22Rv1 (cell line): Measurements from ENCODE around the gene GJB4.

Experiments used
- CTCF ChIP-seq: fragments of 450-650 bp; IDR thresholded peaks from 2 replicates; pipeline ENCODE4 v1.5.1; 2017; ENCODE audit warnings: mild to moderate bottlenecking
- ZFX ChIP-seq: fragments of 450-650 bp; IDR thresholded peaks from 2 replicates; pipeline ENCODE4 v1.6.1; 2017; ENCODE audit warnings: antibody characterized with exemption, borderline replicate concordance

GRCh38 chr1:34750610-34751009 is 8.9 kb upstream of the GJB4 start:
- TF ChIP-seq CTCF: no peak
- no peak for TF ChIP-seq ZFX
